T-cell (primary cell): Measurements from ENCODE around the gene SHF. TPM values are rescaled to one million over a fixed set of nuclear protein-coding genes. Genes with fewer than 3 reads are reported as not detected.

Source experiments
- ATAC-seq, 4 experiments: fragments of 200-7000 bp in 3 of 4; fragments of 150-1000 bp in 1 of 4; cut with Tn5 transposase; replicated peaks in 1 of 4; 1 replicate in 3 of 4; 2 replicates in 1 of 4; pipeline ENCODE4 v1.10.0; 2021; ENCODE audit warnings: moderate library complexity in 3 of 4, mild to moderate bottlenecking in 2 of 4, moderate number of reproducible peaks in 1 of 4
- CTCF ChIA-PET, 2 donors: fragments of 300-600 bp; sonication (Branson Sonifier 250); formaldehyde crosslinking; loops; one replicate each; lab custom pipeline; 2022; ENCODE audit warnings: antibody characterized with exemption in 2 of 2; lab: Charles Lee
- POLR2A ChIA-PET, 2 donors: fragments of 300-600 bp; sonication (Branson Sonifier 250); formaldehyde crosslinking; loops; one replicate each; lab custom pipeline; 2022; ENCODE audit warnings: antibody characterized with exemption in 2 of 2; lab: Charles Lee
- DNase-seq, 35 experiments: peaks; one replicate each; pipeline versions ENCODE4 v3.0.0 to v3.0.0-alpha.2; 2013 to 2023
- H3K27ac ChIP-seq: one replicate; pipeline ENCODE4 v1.5.1; 2013; ENCODE audit warnings: low read length
- H3K27me3 ChIP-seq, 2 experiments: replicated peaks in 1 of 2; 1 replicate in 1 of 2; 2 replicates in 1 of 2; pipeline versions ENCODE4 v1.6.1 to v1.7.0; 2013; ENCODE audit warnings: low read length in 1 of 2, mixed read lengths in 1 of 2; ENCODE audit not compliant: control insufficient read depth in 2 of 2, insufficient read depth in 2 of 2; ENCODE audit errors: extremely low read depth in 1 of 2
- H3K36me3 ChIP-seq, 2 donors: 1 replicate in 1 of 2; 2 replicates in 1 of 2; pipeline versions ENCODE4 v1.6.1 to v1.7.0; 2013; ENCODE audit warnings: low read length in 1 of 2; ENCODE audit not compliant: control insufficient read depth in 2 of 2, insufficient read depth in 1 of 2; ENCODE audit errors: extremely low read depth in 1 of 2
- H3K4me1 ChIP-seq, 2 experiments: 1 replicate in 1 of 2; 2 replicates in 1 of 2; pipeline versions ENCODE4 v1.6.1 to v1.7.0; 2013; ENCODE audit warnings: low read length in 2 of 2, mixed read lengths in 1 of 2; ENCODE audit not compliant: insufficient read depth in 2 of 2, control insufficient read depth in 1 of 2; ENCODE audit errors: extremely low read depth in 1 of 2
- H3K4me3 ChIP-seq, 2 donors: 1 replicate in 1 of 2; 2 replicates in 1 of 2; pipeline versions ENCODE4 v1.5.1 to v1.7.0; 2013; ENCODE audit warnings: mild to moderate bottlenecking in 2 of 2, low read length in 1 of 2, moderate library complexity in 1 of 2; ENCODE audit not compliant: control insufficient read depth in 1 of 2; ENCODE audit errors: extremely low read depth in 1 of 2
- H3K9me3 ChIP-seq: 2 replicates; pipeline ENCODE4 v1.7.0; 2013
- H3K27ac Mint-ChIP-seq, 2 donors: one replicate each; pipeline ENCODE4 v1.8.0; 2020 to 2021; ENCODE audit warnings: mild to moderate bottlenecking in 2 of 2, mixed read lengths in 2 of 2
- H3K27me3 Mint-ChIP-seq, 2 donors: one replicate each; pipeline ENCODE4 v1.8.0; 2021 to 2022; ENCODE audit warnings: mixed read lengths in 2 of 2
- H3K36me3 Mint-ChIP-seq: one replicate; pipeline ENCODE4 v1.8.0; 2021; ENCODE audit warnings: mixed read lengths
- H3K4me1 Mint-ChIP-seq, 3 donors: one replicate each; pipeline ENCODE4 v1.8.0; 2020 to 2022; ENCODE audit warnings: mixed read lengths in 3 of 3, mild to moderate bottlenecking in 1 of 3
- H3K4me3 Mint-ChIP-seq, 3 donors: one replicate each; pipeline ENCODE4 v1.8.0; 2020 to 2022; ENCODE audit warnings: mild to moderate bottlenecking in 3 of 3, mixed read lengths in 3 of 3, moderate library complexity in 3 of 3
- H3K9me3 Mint-ChIP-seq, 3 donors: one replicate each; pipeline ENCODE4 v1.8.0; 2020 to 2022; ENCODE audit warnings: mixed read lengths in 3 of 3
- WGBS: methylation state at CpG from one replicate; pipeline ENCODE4 v1.1.5; 2013; ENCODE audit warnings: missing lambda C conversion rate; ENCODE audit not compliant: insufficient coverage; 5-methylcytosine and 5-hydroxymethylcytosine counted together
- total RNA-seq, 35 experiments: library from RNA in 6 of 35; stranded (reverse) in 6 of 35; fragments of 120-200 nt in 1 of 35; gene quantifications; one replicate each; pipeline versions ENCODE4 v1.2.1 to v1.2.4 and lab custom pipeline; 2013 to 2026

SHF gene
- total RNA-seq, 5 donors from 2014 or later (not counting 1 experiment from before 2014, with no cell fraction given), result 5.1 to 6.5 (median 5.6) TPM

GRCh38 chr15:45182996-45183395 lies 4.8 kb downstream of the SHF start:
- Histone ChIP-seq H3K36me3 (no peaks in the 10 kb centered on the region), H3K4me3 (no peak overlapping the region), H3K4me1 (peaks cover 0 to 25% of the 10 kb centered on the region in 2 experiments), H3K27me3 (peaks cover 0 to 4% of the 10 kb centered on the region in 2 experiments), H3K9me3 (no peaks in the 10 kb centered on the region), H3K27ac (no peak overlapping the region)
- Mint-ChIP-seq H3K4me1 (peaks cover 16 to 27% (median 27%) of the 10 kb centered on the region in 3 donors), H3K27me3 (no peaks in the 10 kb centered on the region), H3K4me3 (no peak overlapping the region), H3K9me3 (no peaks in the 10 kb centered on the region), H3K27ac (peak overlapping the region; percentile 1 to 44), H3K36me3 (no peaks in the 10 kb centered on the region)
- CTCF ChIA-PET, result interaction anchor here in 1 of 2 donors (0.6 kb wide), 1 partner anchor 26 kb away, joined by 3 read pairs; no protein-coding TSS in a partner anchor
- ATAC-seq (no peak), DNase-seq (no peak)
- WGBS, result no CpG with 5 or more reads among the region's 1 CpG
- POLR2A ChIA-PET, result no interaction called here

DNA sequence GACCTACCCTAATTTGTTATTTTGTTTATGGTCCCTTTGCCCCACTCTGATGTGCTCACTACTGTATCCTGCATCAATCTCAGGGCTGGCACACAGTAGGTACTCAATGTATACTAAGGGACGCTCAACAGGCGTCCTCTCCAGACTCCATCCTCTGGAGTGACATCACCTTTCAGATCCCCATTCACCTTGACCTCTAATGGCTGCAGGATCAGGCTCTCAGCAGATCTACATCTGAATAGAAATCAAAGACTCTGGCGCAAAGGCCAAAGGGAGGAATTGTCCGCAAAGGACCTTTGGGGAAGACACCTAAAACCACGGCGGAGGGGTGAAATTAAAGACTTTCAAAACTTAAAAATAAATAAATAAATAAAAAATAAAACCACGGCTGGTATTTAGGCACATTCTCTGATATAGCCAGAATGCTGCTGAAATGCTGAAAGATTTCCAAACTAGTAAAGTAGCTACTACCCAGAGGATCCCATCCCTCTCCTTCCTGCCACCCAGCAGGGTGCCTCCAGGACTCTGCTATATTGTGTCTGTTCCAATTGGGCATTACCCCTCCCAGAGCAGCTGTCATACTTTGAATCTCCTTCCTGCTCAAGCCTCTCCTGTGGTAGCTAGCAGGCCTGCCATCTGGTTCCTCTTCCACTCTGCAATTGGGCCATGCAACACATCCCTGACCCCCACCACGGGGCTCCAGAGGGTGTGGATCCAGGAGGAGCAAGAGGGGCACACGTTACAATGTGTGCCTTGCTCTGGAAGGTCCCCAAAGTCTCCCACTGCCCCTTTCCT lies 6.1 kb downstream of the SHF start:
- Histone ChIP-seq H3K4me1 (peaks cover 0 to 17% of the 10 kb centered on the region in 2 experiments), H3K9me3 (no peaks in the 10 kb centered on the region), H3K27me3 (peaks cover 0 to 3% of the 10 kb centered on the region in 2 experiments), H3K4me3 (no peak overlapping the region), H3K27ac (no peak overlapping the region), H3K36me3 (no peaks in the 10 kb centered on the region)
- ChIA-PET POLR2A (interaction anchor here in 1 of 2 donors (0.5 kb wide), 1 partner anchor 26 kb away, joined by 4 read pairs; no protein-coding TSS in a partner anchor), CTCF (interaction anchor here in 1 of 2 donors (0.7 kb wide), 1 partner anchor 9 kb away, joined by 4 read pairs; no protein-coding TSS in a partner anchor)
- 93% methylated on average over 2 of the region's 9 CpGs for WGBS
- DNase-seq (no peak), ATAC-seq (no peak)
- H3K4me3 Mint-ChIP-seq, result no peak overlapping the region
- no peaks in the 10 kb centered on the region for H3K27me3 Mint-ChIP-seq
- H3K27ac Mint-ChIP-seq, result no peak overlapping the region
- no peaks in the 10 kb centered on the region for H3K36me3 Mint-ChIP-seq
- no peaks in the 10 kb centered on the region for H3K9me3 Mint-ChIP-seq
- H3K4me1 Mint-ChIP-seq, result peaks cover 12 to 22% (median 21%) of the 10 kb centered on the region in 3 donors

DNA sequence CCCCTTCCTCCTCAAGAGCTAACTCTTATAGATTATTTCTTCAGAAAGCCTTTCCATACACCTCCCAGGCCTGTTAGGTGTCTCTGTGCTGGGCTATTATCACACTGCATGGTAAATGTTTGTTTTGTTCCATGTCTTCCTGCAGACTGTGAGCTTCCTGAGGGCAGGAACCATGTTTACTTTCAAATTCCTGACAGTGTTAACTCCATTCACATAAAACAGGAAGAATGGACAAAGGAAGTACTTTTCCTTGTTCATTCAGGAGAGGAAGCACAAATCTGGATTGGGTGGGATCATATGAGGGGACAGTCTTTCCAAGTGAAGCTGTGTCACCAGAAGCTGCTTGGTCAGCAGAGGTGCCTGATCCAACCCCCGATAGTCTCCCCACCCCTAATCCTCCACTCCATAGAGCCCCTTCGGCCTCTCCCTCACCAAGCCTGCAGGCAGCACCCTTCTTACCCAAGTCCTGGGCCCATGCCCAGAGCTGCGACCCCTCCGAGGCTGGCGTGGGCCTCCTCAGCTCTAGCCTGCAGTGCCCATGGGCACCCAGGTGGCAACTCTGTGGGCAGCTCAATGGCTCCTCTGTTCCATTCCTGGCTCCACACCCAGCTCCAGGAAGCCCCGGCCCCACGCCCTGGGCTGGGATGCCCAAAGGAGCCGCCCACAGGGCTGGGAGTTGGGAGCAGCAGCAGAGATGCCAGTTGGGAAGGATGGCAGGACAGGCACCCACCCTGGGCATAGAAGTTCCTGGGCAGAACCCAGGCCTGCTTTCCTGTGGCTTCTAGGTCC lies 6.9 kb downstream of the SHF start:
- ATAC-seq (no peak), DNase-seq (no peak)
- Histone ChIP-seq H3K9me3 (no peaks in the 10 kb centered on the region), H3K4me3 (no peak overlapping the region), H3K36me3 (no peaks in the 10 kb centered on the region), H3K4me1 (peaks cover 0 to 16% of the 10 kb centered on the region in 2 experiments), H3K27ac (no peak overlapping the region), H3K27me3 (peaks cover 0 to 3% of the 10 kb centered on the region in 2 experiments)
- Mint-ChIP-seq H3K27me3 (no peaks in the 10 kb centered on the region), H3K9me3 (no peaks in the 10 kb centered on the region), H3K4me3 (no peak overlapping the region), H3K36me3 (no peaks in the 10 kb centered on the region), H3K27ac (no peak overlapping the region), H3K4me1 (peaks cover 8 to 16% (median 14%) of the 10 kb centered on the region in 3 donors)
- POLR2A ChIA-PET, result no interaction called here
- CTCF ChIA-PET, result interaction anchor here in 1 of 2 donors (1.2 to 1.6 kb wide), 3 partner anchors 14 to 224 kb away, joined by 3 to 8 read pairs (median 5); no protein-coding TSS in a partner anchor
- WGBS, result 91% methylated on average over 6 of the region's 8 CpGs

DNA sequence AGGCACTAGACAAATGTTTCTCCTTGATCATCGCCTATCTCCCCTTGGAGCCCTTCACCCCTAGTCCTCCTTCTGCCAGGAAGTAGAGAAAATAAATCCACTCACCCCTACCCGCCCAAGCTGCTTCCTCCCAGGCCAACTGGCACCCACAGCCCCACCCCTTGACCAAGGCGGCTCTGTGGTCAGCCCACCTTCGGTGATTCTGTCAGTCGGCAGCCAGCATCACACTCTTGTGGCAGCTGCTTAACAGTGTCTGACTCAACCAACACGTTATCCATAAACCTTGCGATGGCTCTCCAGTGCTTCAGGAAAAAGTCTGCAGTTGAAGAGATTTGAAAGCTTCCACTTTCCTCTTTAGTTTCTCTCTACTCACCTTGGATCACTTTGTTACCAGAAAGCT lies 7.6 kb downstream of the SHF start:
- CTCF ChIA-PET, result interaction anchor here (0.7 to 1.6 kb wide), 5 partner anchors 13 to 224 kb away, joined by 3 to 8 read pairs (median 5); no protein-coding TSS in a partner anchor
- Histone ChIP-seq H3K27ac (no peak overlapping the region), H3K4me1 (peaks cover 0 to 16% of the 10 kb centered on the region in 2 experiments), H3K4me3 (no peak overlapping the region), H3K27me3 (peaks cover 0 to 3% of the 10 kb centered on the region in 2 experiments), H3K9me3 (no peaks in the 10 kb centered on the region), H3K36me3 (no peaks in the 10 kb centered on the region)
- POLR2A ChIA-PET, result interaction anchor here in 1 of 2 donors (0.5 kb wide), 1 partner anchor 524 kb away, joined by 6 read pairs; no protein-coding TSS in a partner anchor
- no peaks in the 10 kb centered on the region for H3K36me3 Mint-ChIP-seq
- H3K27ac Mint-ChIP-seq, result peak overlapping the region in 1 of 2 donors; percentile 12
- ATAC-seq (no peak), DNase-seq (no peak)
- H3K4me1 Mint-ChIP-seq, result peaks cover 8 to 12% (median 11%) of the 10 kb centered on the region in 3 donors
- no peaks in the 10 kb centered on the region for H3K27me3 Mint-ChIP-seq
- WGBS, result 37% methylated on average over 7 of the region's 7 CpGs
- H3K9me3 Mint-ChIP-seq, result no peaks in the 10 kb centered on the region
- no peak overlapping the region for H3K4me3 Mint-ChIP-seq

DNA sequence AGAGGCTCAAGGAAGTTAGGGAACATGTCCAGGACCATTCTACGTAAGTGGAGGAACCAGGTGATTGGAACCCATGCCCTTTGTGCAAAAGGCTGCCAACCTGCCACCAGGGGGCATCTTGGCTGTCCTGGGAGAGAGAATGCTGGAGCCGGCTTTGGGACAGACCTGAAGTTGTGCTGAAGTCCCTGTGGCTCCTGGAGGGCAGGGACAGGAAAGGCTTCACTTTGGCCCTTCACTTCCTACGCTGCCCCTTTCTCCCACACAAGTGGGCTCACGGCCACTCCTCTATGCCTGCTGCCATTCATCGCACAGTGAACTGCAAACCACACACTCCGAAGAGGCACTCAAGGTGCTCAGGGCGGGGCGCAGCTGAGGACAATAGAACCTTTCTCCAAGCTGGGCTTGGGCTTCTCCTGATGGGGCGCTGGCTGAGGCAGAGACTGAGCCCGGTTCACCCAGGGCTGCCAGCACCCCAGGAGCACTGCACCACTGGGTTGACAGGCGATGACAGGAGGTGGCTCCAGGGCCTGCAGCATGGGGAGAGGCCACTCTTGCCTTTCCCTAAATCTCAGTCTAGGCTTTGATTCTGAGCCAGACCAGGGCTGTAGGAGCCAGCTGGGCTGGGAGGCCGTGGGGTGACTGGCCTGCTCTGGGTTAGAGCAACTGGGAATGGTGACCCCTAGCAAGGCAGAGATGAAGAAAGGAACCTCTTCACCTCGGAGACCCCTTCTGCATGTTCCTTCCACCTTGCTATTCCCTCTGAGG lies 8.4 kb downstream of the SHF start:
- Mint-ChIP-seq H3K27ac (no peak overlapping the region), H3K27me3 (no peaks in the 10 kb centered on the region), H3K36me3 (no peaks in the 10 kb centered on the region), H3K4me1 (peaks cover 8 to 12% (median 11%) of the 10 kb centered on the region in 3 donors), H3K9me3 (no peaks in the 10 kb centered on the region), H3K4me3 (no peak overlapping the region)
- no peak overlapping the region for H3K4me3 ChIP-seq
- H3K36me3 ChIP-seq, result no peaks in the 10 kb centered on the region
- peaks cover 0 to 16% of the 10 kb centered on the region in 2 experiments for H3K4me1 ChIP-seq
- no peak overlapping the region for H3K27ac ChIP-seq
- DNase-seq, result peak in 25 of 35 experiments; percentile 21 to 71 (median 38)
- no peaks in the 10 kb centered on the region for H3K9me3 ChIP-seq
- H3K27me3 ChIP-seq, result peaks cover 0 to 3% of the 10 kb centered on the region in 2 experiments
- 92% methylated on average over 12 of the region's 13 CpGs for WGBS
- ATAC-seq, result peak in 3 of 4 experiments; percentile 48 to 67 (median 63)
- ChIA-PET POLR2A (no interaction called here), CTCF (interaction anchor here (0.7 to 1.6 kb wide), 4 partner anchors 12 to 203 kb away, joined by 3 to 8 read pairs (median 6); no protein-coding TSS in a partner anchor)
